Lower leg skin (tissue), 3 donors: ENCODE measurements around the gene EXOSC10.

Experiments
- POLR2A ChIP-seq, 2 donors: fragments of 450-650 bp; IDR thresholded peaks; one replicate each; pipeline ENCODE4 v1.6.1; 2016 to 2017; ENCODE audit warnings: antibody characterized with exemption in 2 of 2, mild to moderate bottlenecking in 1 of 2, moderate library complexity in 1 of 2
- TF ChIP-seq, protein P1 (sequence below), 3 donors: fragments of 450-650 bp; IDR thresholded peaks; one replicate each; pipeline ENCODE4 v1.5.1; 2016; ENCODE audit warnings: antibody characterized with exemption in 3 of 3, mild to moderate bottlenecking in 3 of 3, moderate library complexity in 2 of 3

DNA sequence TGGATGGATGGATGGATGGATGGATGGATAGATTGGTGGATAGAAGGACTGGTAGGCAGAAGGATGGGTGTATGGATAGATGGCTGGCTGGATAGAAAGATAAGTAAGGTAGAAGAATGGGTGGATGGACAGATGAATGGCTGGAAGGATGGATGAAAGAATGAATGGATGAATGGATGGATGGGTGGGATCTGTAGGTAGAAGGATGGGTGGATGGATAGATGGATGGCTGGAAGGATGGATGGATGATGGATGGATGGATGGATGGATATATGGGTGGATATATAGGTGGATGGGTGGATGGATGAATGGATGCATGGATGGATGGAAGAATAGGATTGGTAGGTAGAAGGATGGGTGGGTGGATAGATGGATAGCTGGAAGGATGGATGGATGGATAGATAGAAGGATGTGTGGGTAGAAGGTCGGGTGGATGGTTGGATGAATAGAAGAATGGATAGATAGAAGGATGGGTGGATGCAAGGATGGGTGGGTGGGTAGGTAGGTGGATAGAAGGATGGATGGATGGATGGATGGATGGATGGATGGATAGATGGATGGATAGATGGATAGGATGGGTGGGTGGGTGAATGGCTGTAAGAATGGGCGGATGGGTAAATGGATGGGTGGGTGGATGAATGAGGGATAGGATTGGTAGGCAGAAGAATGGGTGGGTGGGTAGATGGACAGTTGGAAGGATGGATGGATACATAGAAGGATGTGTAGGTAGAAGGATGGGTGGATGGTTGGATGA is 60.1 kb downstream of the EXOSC10 start:
- TF ChIP-seq, protein P1, sequence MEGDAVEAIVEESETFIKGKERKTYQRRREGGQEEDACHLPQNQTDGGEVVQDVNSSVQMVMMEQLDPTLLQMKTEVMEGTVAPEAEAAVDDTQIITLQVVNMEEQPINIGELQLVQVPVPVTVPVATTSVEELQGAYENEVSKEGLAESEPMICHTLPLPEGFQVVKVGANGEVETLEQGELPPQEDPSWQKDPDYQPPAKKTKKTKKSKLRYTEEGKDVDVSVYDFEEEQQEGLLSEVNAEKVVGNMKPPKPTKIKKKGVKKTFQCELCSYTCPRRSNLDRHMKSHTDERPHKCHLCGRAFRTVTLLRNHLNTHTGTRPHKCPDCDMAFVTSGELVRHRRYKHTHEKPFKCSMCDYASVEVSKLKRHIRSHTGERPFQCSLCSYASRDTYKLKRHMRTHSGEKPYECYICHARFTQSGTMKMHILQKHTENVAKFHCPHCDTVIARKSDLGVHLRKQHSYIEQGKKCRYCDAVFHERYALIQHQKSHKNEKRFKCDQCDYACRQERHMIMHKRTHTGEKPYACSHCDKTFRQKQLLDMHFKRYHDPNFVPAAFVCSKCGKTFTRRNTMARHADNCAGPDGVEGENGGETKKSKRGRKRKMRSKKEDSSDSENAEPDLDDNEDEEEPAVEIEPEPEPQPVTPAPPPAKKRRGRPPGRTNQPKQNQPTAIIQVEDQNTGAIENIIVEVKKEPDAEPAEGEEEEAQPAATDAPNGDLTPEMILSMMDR (IDR thresholded peaks at IDR 0.05) = no peak
- TF ChIP-seq POLR2A (IDR thresholded peaks at IDR 0.05) = no peak
